Upper lobe of right lung (tissue), 1 donor: ENCODE data around the gene FGD5. TPM values are rescaled to one million over a fixed set of nuclear protein-coding genes. Genes with fewer than 3 reads are reported as not detected.
A peak's percentile ranks its signal among the peaks of the same experiment; 100 is the strongest.

Experiments used
- ATAC-seq: fragments of 200-7000 bp; cut with Tn5 transposase; one replicate; pipeline ENCODE4 v1.9.1; 2020; ENCODE audit warnings: mild to moderate bottlenecking, moderate library complexity
- DNase-seq: peaks from one replicate; pipeline ENCODE4 v3.0.0-alpha.2; 2020
- H3K27ac ChIP-seq: fragments of 200-600 bp; one replicate; pipeline ENCODE4 v1.8.0; 2022
- H3K27me3 ChIP-seq: fragments of 200-600 bp; one replicate; pipeline ENCODE4 v1.8.0; 2022; ENCODE audit warnings: mild to moderate bottlenecking
- H3K36me3 ChIP-seq: fragments of 200-600 bp; one replicate; pipeline ENCODE4 v1.8.0; 2022
- H3K4me1 ChIP-seq: fragments of 200-600 bp; one replicate; pipeline ENCODE4 v1.8.0; 2022
- H3K4me3 ChIP-seq: fragments of 200-600 bp; one replicate; pipeline ENCODE4 v1.8.0; 2022; ENCODE audit warnings: mild to moderate bottlenecking
- H3K9me3 ChIP-seq: fragments of 200-600 bp; one replicate; pipeline ENCODE4 v1.8.0; 2022
- intact Hi-C: fragments of 100-400 bp; cut with DNase I; formaldehyde crosslinking; loops from one replicate; pipeline ENCODE4 v1.11.0; 2022
- long read RNA-seq: library from polyadenylated mRNA; unstranded; transcript quantifications from one replicate; pipeline ENCODE4 v2.0.0, GENCODE V29; 2021
- total RNA-seq: library from RNA; stranded (reverse); fragmentation: NEBNext Ultra II Directional; extraction: Animal tissue kit (Norgen Biotek cat#: 25700); gene quantifications from one replicate; pipeline ENCODE4 v1.2.1, GENCODE V29; 2021
- TF ChIP-seq, protein P1 (sequence below): fragments of 200-600 bp; IDR thresholded peaks from one replicate; pipeline ENCODE4 v1.8.0; 2022; ENCODE audit warnings: antibody characterized with exemption
- donor health status: DM: no; HTN: yes; CAD: no; lungs with severe emphysema.

The FGD5 gene, protein sequence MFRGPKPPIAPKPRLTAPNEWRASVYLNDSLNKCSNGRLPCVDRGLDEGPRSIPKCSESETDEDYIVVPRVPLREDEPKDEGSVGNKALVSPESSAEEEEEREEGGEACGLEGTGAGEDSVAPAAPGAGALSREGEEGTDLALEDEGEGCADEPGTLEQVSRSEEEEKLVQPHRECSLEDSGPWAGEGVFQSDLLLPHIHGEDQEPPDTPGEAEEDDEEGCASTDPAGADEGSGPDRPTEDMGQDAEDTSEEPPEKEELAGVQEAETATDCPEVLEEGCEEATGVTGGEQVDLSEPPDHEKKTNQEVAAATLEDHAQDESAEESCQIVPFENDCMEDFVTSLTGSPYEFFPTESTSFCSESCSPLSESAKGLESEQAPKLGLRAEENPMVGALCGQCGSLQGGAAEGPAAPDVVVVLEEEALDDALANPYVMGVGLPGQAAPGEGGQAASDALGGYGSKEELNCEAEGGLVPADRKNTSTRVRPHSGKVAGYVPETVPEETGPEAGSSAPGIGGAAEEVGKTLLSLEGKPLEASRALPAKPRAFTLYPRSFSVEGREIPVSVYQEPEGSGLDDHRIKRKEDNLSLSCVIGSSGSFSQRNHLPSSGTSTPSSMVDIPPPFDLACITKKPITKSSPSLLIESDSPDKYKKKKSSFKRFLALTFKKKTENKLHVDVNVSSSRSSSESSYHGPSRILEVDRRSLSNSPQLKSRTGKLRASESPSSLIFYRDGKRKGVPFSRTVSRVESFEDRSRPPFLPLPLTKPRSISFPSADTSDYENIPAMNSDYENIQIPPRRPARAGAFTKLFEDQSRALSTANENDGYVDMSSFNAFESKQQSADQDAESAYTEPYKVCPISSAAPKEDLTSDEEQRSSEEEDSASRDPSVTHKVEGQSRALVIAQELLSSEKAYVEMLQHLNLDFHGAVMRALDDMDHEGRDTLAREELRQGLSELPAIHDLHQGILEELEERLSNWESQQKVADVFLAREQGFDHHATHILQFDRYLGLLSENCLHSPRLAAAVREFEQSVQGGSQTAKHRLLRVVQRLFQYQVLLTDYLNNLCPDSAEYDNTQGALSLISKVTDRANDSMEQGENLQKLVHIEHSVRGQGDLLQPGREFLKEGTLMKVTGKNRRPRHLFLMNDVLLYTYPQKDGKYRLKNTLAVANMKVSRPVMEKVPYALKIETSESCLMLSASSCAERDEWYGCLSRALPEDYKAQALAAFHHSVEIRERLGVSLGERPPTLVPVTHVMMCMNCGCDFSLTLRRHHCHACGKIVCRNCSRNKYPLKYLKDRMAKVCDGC (N-terminal part only)
- 84.2 TPM for total RNA-seq
- long read RNA-seq, full-length matches to known transcripts: 24 of 95 reads
- long read RNA-seq, partial matches to known transcripts: 32 of 95 reads
- long read RNA-seq, other reads (novel, unspliced or antisense): 39 of 95 reads

DNA sequence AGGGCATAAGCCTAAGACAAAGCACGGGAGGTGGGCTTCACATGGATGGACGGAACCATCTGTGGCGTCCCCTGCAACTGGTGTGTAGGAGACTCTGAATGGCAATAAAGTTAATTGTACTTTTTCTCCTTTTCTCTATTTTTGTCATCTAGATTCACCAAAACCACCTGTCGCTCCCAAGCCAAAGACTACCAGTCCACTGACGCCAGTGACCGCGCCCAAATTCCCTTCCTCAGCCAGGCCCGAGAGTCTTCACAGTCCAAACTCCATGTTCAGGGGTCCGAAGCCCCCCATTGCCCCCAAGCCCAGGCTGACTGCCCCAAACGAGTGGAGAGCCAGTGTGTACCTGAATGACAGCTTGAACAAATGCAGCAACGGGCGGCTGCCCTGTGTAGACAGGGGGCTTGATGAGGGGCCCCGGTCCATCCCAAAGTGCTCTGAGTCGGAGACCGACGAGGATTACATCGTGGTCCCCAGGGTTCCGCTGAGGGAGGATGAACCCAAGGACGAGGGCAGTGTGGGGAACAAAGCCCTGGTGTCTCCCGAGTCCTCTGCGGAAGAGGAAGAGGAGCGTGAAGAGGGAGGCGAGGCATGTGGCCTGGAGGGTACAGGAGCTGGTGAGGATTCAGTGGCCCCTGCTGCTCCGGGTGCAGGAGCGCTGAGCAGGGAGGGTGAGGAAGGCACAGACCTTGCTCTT, at the start of gene FGD5:
Gene FGD5 (plus strand): TSS at position 159 of the 697 bp plus-strand sequence. CDS start 110 bp downstream, at position 269.
- DNase-seq (no peak), ATAC-seq (no peak)
- Histone ChIP-seq H3K9me3 (no peaks in the 10 kb centered on the region), H3K27ac (no peak within 1 kb of the TSS), H3K4me3 (no peak within 1 kb of the TSS), H3K4me1 (peaks cover 20% of the 10 kb centered on the region), H3K27me3 (no peaks in the 10 kb centered on the region), H3K36me3 (no peaks in the 10 kb centered on the region)
- TF ChIP-seq, protein P1, sequence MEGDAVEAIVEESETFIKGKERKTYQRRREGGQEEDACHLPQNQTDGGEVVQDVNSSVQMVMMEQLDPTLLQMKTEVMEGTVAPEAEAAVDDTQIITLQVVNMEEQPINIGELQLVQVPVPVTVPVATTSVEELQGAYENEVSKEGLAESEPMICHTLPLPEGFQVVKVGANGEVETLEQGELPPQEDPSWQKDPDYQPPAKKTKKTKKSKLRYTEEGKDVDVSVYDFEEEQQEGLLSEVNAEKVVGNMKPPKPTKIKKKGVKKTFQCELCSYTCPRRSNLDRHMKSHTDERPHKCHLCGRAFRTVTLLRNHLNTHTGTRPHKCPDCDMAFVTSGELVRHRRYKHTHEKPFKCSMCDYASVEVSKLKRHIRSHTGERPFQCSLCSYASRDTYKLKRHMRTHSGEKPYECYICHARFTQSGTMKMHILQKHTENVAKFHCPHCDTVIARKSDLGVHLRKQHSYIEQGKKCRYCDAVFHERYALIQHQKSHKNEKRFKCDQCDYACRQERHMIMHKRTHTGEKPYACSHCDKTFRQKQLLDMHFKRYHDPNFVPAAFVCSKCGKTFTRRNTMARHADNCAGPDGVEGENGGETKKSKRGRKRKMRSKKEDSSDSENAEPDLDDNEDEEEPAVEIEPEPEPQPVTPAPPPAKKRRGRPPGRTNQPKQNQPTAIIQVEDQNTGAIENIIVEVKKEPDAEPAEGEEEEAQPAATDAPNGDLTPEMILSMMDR: no peak
- intact Hi-C loops: no loop called here

DNA sequence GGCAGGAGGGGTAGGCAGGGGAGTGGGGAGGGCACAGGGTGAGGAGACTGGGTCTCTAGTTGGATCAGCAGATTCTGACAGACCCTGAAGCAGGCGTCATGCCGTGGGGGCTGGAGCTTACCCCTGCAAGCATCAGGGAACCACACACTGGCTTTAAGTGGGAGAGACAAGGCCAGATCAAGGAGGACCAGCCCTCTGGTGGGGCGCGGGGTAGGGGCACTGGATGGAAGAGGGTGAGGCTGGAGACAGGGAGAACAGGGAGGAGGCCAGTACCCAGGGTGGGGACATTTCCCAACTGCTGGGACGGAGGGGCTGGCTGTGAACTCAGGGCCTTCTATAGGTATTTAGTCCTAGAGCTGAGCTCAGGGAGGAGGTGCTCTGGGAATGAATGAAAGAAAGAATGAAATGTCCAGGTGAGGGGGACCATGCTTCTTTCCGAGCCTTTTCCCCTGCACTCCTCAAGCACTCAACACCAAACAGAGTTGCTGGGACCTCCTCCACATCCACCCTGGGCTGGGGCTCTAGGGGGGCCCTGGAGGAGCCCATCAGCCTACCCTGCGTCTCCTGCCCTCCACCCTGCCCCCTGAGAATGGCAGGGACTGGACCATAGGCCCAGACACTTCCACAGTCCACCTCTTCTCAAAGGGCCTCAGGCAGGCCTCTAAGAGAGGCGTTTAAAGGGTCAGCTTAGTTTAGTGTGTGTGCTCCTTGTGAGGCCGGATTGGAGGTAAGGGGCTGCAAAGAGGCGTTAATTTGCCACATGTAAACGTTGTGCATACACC, 49.0 kb upstream of the FGD5 start:
- Histone ChIP-seq H3K27ac (no peak overlapping the region), H3K9me3 (no peaks in the 10 kb centered on the region), H3K4me3 (no peak overlapping the region), H3K4me1 (no peaks in the 10 kb centered on the region), H3K36me3 (no peaks in the 10 kb centered on the region), H3K27me3 (no peaks in the 10 kb centered on the region)
- TF ChIP-seq, protein P1: no peak
- no peak for ATAC-seq
- intact Hi-C loops: loop anchor here (10.0 kb wide), 1 partner anchor 95 kb away; the partner anchor contains the start of gene C3orf20
- DNase-seq: peak; percentile 36

DNA sequence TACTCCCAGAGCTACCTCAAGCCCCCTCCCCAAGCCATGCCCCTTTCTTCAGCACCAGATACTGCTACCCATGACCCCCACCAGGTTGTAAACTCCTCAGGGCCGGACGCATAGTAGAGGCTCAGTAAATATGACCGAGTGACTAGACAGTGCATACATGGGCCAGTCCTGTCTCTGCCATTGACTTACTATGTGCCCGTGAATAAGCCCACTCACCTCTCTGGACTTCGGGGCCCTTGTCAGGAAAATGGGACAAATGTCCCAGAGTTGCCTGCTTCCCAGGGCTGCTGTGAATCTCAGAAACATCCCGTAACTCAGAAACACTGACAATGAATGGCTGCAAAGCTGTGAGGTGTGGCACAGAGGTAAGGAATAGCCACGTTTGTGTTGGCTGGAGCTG, 48.2 kb upstream of the FGD5 start:
- H3K27me3 ChIP-seq: no peaks in the 10 kb centered on the region
- intact Hi-C loops: loop anchor here (10.0 kb wide), 1 partner anchor 96 kb away; the partner anchor contains the start of gene C3orf20
- ATAC-seq (no peak), DNase-seq (no peak)
- no peaks in the 10 kb centered on the region for H3K9me3 ChIP-seq
- TF ChIP-seq, protein P1: no peak
- no peaks in the 10 kb centered on the region for H3K4me1 ChIP-seq
- H3K27ac ChIP-seq: no peak overlapping the region
- no peak overlapping the region for H3K4me3 ChIP-seq
- no peaks in the 10 kb centered on the region for H3K36me3 ChIP-seq

DNA sequence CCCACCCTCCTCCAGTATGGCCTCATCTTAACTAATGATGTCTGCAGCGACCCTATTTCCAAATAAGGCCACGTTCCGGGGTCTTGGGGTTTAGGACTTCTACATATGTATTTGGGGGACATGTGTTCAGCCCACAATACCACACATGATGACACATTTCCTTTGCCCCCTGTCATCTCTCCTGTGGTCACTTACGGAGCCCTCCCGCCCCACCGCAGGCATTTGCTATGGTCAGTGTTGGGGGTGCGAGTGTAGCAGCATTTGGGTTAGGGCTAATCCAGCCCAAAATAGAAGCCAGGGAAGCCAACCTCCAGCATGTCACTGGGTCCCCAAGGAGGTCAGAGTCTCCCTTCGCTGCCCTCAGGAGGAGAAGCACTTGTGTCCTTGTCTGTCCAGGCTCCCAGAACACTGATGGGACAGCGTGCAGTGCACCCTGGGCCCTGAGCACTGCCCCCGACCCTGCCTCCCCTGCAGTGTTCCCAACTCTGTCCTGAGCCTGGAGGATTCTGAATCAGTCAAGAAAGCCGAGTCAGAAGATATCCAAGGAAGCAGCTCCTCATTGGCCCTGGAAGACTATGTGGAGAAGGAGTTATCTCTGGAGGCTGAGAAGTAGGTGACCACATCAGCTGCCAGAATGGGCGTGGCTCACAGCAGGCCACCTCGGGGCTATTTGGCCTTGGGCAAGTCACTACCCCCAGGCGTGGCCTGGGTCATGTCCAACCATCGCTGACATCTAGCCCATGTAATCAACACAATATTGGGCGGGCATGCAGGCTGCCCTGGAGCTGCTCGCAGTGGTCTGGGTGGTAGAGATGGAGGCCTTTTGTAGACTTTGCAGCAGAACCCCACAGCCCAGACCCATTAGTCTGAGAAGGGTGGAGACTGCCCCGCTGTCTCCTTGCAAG, 46.9 kb upstream of the FGD5 start:
- H3K4me3 ChIP-seq: no peak overlapping the region
- H3K27ac ChIP-seq: no peak overlapping the region
- TF ChIP-seq, protein P1: no peak
- no peaks in the 10 kb centered on the region for H3K9me3 ChIP-seq
- DNase-seq: no peak
- H3K4me1 ChIP-seq: no peaks in the 10 kb centered on the region
- no peaks in the 10 kb centered on the region for H3K27me3 ChIP-seq
- no peaks in the 10 kb centered on the region for H3K36me3 ChIP-seq
- ATAC-seq: no peak
- intact Hi-C loops: loop anchor here (10.0 kb wide), 1 partner anchor 97 kb away; the partner anchor contains the start of gene C3orf20
